Mesodermal cell (in vitro differentiated cells): ENCODE results near the gene TPK1.

Experiments used
- H3K27ac ChIP-seq: 2 replicates; pipeline ENCODE4 v1.7.0; 2013; ENCODE audit warnings: mild to moderate bottlenecking, low read depth, low read length, moderate library complexity; ENCODE audit not compliant: severe bottlenecking
- H3K36me3 ChIP-seq: 2 replicates; pipeline ENCODE4 v1.7.1; 2013; ENCODE audit warnings: mild to moderate bottlenecking, low read length, moderate library complexity; ENCODE audit not compliant: control insufficient read depth, insufficient read depth
- H3K4me1 ChIP-seq: one replicate; pipeline ENCODE4 v1.7.1; 2013; ENCODE audit warnings: mild to moderate bottlenecking, low read length; ENCODE audit not compliant: insufficient read depth, control insufficient read depth, poor library complexity, severe bottlenecking
- H3K4me3 ChIP-seq: 2 replicates; pipeline ENCODE4 v1.7.0; 2013; ENCODE audit warnings: low read length, control low read depth, mild to moderate bottlenecking; ENCODE audit not compliant: insufficient read depth, poor library complexity, severe bottlenecking; ENCODE audit errors: extremely low read depth
- H3K9me3 ChIP-seq: 2 replicates; pipeline ENCODE4 v1.7.1; 2013; ENCODE audit warnings: mild to moderate bottlenecking, low read length, moderate library complexity; ENCODE audit not compliant: control insufficient read depth
- whole genome bisulfite sequencing, 2 experiments: methylation state at CpG; one replicate each; pipeline ENCODE4 v1.1.5; 2013; ENCODE audit warnings: missing lambda C conversion rate in 2 of 2; ENCODE audit not compliant: insufficient coverage in 2 of 2; 5-methylcytosine and 5-hydroxymethylcytosine counted together

TPK1 gene

DNA sequence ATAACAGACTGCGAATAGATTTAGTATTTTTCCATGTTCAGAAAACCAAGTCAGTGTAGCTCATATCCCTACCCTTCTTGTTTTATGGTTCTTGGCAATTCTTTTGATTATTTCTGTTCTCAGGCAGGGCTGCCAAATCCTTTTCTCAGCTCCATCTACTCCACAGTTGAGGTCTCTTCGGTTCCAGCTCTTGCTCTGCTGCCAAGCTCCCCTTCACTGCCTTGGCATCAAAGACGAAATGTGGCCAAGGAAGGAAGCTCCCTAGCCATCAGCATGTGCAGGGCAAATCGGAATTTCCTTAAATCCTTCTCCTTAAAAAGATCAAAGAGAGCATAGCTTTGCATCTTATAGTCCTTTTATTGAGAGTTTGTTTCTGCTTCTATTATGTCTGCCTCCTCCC is 315.9 kb downstream of the TPK1 start:
- WGBS, 2 experiments, result 80 to 90% methylated on average over 1 to 2 of the region's 4 CpGs
- Histone ChIP-seq H3K9me3 (no peaks in the 10 kb centered on the region), H3K36me3 (no peaks in the 10 kb centered on the region), H3K4me3 (no peak overlapping the region), H3K4me1 (no peaks in the 10 kb centered on the region), H3K27ac (no peak overlapping the region)

DNA sequence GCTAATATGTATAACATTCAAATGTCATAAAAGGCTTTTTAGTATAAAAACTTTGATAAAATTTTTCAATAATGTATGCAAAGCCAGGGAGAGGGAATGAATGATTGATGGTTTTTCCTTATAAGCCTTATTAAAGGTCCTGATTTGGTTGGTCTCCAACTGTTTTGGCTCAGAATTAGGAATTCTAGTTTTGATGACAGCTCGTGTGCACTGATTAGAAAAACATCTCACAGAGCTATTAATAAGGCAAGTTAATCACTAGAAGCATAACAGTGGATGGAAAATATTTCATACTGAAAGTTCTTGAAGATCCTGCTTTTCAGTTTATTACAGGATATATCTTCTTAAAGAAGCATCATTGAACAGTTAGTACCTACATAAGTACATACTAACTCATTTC is 317.5 kb downstream of the TPK1 start:
- Histone ChIP-seq H3K4me3 (no peak overlapping the region), H3K4me1 (no peaks in the 10 kb centered on the region), H3K36me3 (no peaks in the 10 kb centered on the region), H3K27ac (no peak overlapping the region), H3K9me3 (no peaks in the 10 kb centered on the region)
- no CpG with 5 or more reads among the region's 1 CpG for WGBS, 2 experiments

DNA sequence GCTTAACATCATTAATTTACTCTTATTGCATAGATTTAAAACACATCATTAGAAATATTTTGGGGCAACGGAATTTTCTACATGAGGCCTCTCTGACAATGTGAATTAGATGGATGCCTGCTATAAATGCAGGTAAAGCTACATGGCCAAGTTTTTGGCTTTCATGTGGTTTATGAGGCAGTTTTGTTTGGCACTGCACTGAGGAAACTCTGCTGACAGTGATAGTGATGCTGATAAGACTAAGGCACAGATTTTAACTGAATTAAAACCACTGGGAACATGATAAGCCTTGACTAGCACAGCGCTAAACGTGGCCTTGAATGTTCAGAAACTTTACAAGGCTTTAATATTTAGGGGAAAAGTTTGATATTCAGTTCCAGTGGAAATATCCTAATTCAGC is 318.1 kb downstream of the TPK1 start:
- no peaks in the 10 kb centered on the region for H3K36me3 ChIP-seq
- WGBS, 2 experiments, result 75 to 100% methylated on average over 1 to 2 of the region's 3 CpGs
- H3K27ac ChIP-seq, result no peak overlapping the region

DNA sequence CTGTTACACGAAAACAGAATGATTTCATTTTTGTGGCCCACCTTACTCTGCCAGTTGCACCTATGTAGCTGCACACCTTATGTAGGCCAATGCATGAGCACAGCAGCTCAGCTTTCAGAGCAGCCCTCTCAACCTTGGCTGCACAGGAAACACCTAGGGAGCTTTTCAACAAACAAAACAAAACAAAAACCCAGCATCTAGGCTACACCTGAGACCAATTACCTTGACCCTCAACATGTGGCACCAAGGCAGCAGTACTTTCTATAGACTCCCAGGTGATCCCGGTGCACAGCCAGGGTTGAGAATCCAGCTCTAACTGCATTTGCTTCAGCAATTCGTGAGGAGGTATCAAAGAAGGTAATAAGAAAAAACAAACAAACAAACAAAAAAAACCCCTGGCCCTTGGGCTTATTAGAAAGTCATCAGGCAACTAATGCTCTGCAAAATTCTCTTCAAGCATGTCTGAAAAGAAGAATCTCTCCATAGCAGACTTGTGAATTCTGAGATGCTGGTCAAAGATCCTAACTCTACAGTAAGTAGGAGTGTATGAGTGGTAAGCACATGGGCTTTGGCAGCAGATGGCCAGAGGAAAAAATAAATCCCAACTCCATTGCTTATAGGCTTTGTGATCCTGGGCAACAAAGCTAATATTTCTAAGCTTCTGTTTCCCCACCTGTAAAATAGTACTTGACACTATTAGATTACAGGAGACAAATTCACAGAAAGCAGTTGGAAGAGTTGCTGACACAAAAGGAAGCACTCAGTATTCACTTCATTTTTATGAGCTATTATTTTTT is 318.9 kb downstream of the TPK1 start:
- Histone ChIP-seq H3K36me3 (no peaks in the 10 kb centered on the region), H3K9me3 (no peaks in the 10 kb centered on the region), H3K27ac (no peak overlapping the region), H3K4me3 (no peak overlapping the region), H3K4me1 (no peaks in the 10 kb centered on the region)
- WGBS, 2 experiments, result 86 to 100% methylated on average over 1 to 3 of the region's 3 CpGs

More for the DNA sequence above, 318.1 kb downstream of the TPK1 start:
- H3K9me3 ChIP-seq, result no peaks in the 10 kb centered on the region
- H3K4me3 ChIP-seq, result no peak overlapping the region
- no peaks in the 10 kb centered on the region for H3K4me1 ChIP-seq

DNA sequence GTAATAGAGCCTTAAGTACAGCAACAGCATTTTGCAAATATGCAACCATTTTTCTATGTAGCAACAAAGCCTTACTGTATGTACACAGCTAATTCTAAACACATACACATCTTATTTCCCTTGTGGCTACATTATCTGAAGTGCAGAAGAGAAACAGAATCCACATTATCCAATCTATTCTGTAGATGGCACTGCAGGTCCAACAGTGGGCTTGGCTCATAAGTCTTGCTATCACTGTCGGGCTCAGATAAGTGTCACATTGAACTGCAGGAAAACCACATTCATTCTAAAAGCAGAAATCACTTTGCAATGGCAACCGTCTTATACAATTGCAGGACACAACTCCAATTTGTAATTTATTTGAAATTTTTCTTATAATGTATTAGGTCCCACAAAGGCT is 322.5 kb downstream of the TPK1 start:
- Histone ChIP-seq H3K27ac (no peak overlapping the region), H3K4me3 (no peak overlapping the region), H3K9me3 (no peaks in the 10 kb centered on the region), H3K36me3 (no peaks in the 10 kb centered on the region), H3K4me1 (no peaks in the 10 kb centered on the region)
- 50% methylated on average over 1 of the region's 2 CpGs; no CpG with 5 or more reads in 1 of the 2 experiments for WGBS, 2 experiments

DNA sequence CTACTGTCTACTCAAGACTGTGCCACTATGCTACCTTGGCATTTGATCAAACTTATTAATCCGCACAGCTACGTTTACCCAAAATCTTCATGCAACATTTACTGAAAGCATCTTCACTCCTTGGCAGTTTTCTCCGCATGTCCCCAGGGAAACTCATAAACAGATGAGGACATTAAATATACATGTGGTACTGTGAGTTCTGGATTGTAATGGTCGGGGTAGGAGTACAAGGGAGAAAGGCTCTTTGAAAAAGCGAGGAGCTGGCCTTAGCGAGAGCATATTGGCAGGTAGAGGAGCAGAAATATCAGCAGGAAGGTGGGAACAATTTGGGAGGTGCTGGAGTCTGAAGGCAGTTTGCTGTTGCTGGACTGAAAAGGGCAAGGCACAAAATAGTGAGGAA is 325.2 kb downstream of the TPK1 start:
- no peak overlapping the region for H3K27ac ChIP-seq
- WGBS, 2 experiments, result 84 to 90% methylated on average over 4 to 5 of the region's 6 CpGs
- H3K4me3 ChIP-seq, result no peak overlapping the region
- H3K4me1 ChIP-seq, result no peaks in the 10 kb centered on the region
- no peaks in the 10 kb centered on the region for H3K9me3 ChIP-seq
- H3K36me3 ChIP-seq, result no peaks in the 10 kb centered on the region

DNA sequence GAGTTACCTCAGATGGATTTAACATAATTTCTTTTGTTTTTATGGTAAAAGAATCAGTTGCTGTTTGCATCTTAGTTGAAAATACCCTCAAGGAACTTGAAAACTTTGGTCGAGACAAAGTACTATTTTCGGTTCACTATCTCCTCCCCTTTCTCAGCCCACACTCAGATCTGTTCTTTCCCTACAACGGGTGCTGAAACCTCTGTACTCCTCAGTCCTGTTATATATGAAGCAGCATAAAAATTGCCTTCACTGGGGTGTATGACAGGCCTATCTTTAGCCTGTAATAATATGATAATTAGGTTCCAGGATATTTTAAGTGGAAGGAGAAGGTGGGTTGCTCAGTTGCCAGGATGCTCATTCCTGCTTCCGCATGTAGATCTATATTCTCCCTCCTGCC is 327.2 kb downstream of the TPK1 start:
- Histone ChIP-seq H3K9me3 (no peaks in the 10 kb centered on the region), H3K4me3 (no peak overlapping the region), H3K27ac (no peak overlapping the region), H3K4me1 (no peaks in the 10 kb centered on the region), H3K36me3 (no peaks in the 10 kb centered on the region)
- WGBS, 2 experiments, result 84 to 100% methylated on average over 3 of the region's 4 CpGs

DNA sequence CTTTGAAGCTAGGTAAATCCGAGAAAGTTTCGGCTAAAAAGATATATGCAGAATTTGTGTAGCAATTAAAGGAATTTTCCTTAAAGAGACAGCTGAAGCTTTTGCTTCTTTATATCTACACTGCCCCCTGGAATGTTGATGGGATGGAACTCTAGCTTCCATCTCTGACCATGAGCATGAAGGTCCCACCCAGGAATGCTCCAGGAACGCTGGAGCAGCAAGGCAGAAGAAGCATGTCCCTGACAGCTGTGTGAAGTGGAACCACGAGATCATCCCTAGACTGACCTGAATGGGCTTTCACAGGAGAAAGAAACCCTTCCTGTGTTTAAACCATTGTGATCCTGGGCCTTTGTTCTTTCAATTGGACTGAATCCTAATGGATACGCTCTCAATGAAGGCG is 332.6 kb downstream of the TPK1 start:
- Histone ChIP-seq H3K4me1 (no peaks in the 10 kb centered on the region), H3K9me3 (no peaks in the 10 kb centered on the region), H3K4me3 (no peak overlapping the region), H3K27ac (no peak overlapping the region), H3K36me3 (no peaks in the 10 kb centered on the region)
- 81 to 86% methylated on average over 3 to 4 of the region's 6 CpGs for WGBS, 2 experiments

DNA sequence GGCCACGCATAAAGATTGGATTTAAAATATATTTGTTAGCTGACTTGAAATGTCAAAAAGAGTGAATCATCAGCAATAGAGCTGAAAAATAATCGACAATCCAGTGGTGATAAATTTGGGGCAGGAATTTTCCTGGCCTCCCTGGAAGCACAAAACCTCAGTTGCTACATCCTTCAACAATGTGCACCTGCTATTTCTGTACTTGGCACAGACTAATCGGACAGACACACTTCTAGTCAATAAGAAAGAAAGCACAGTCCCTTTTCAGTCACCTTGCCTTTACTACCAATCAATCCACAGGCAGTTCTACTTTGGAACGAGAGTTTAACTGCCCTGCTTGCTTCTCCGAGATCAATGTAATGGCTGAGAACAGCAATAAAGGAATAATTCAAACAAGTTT is 335.6 kb downstream of the TPK1 start:
- WGBS, 2 experiments, result 85 to 90% methylated on average over 2 to 3 of the region's 5 CpGs
- H3K27ac ChIP-seq, result no peak overlapping the region

DNA sequence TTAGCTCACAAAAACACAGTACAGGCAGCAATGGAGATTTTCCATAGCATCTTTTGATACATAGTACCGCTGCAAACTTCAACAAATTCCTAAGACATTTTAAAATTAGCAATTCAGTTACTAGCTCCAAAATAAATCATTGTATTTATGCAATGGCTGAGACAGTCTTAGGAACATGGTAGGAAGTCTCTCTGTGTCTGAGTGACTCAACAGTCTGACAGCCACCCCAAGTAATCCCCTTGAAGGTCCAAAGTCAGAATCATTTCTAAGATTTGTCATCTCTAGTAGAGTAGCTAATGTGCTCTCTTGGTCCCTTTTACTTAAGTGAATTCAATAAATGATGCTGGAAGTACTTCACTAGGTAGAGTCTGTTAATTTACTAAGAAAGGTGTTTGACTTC is 338.6 kb downstream of the TPK1 start:
- no peaks in the 10 kb centered on the region for H3K9me3 ChIP-seq
- whole genome bisulfite sequencing, 2 experiments, result 100% methylated on average over 1 of the region's 1 CpG; no CpG with 5 or more reads in 1 of the 2 experiments
- no peak overlapping the region for H3K4me3 ChIP-seq
- no peaks in the 10 kb centered on the region for H3K36me3 ChIP-seq
- no peak overlapping the region for H3K27ac ChIP-seq
- no peaks in the 10 kb centered on the region for H3K4me1 ChIP-seq

More for the DNA sequence above, 335.6 kb downstream of the TPK1 start:
- Histone ChIP-seq H3K9me3 (no peaks in the 10 kb centered on the region), H3K4me3 (no peak overlapping the region), H3K4me1 (no peaks in the 10 kb centered on the region), H3K36me3 (no peaks in the 10 kb centered on the region)

DNA sequence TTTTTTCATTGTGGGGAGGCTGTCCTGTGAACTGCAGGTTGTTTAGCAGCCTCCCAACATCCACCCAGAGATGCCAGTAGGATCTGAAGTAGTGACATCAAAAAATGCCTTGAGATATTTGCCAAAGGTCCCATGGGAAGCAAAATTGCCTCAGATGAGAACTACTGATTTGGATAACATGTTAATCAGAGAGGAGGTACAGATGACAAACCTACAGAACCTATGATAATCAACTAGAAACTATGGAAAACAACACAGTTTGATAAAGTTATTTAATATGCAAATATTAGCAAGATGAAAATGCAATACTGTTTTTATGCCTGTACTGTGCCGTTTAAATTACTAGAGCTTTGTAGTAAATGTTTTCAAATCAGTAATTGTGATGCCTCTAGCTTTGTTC is 341.5 kb downstream of the TPK1 start:
- H3K36me3 ChIP-seq, result no peaks in the 10 kb centered on the region
- no CpG with 5 or more reads among the region's 1 CpG for WGBS, 2 experiments
- H3K27ac ChIP-seq, result no peak overlapping the region
- H3K4me1 ChIP-seq, result no peaks in the 10 kb centered on the region
- H3K4me3 ChIP-seq, result no peak overlapping the region
- no peaks in the 10 kb centered on the region for H3K9me3 ChIP-seq
